ENCODE data around the gene GLI3. TPM values are rescaled to one million over a fixed set of nuclear protein-coding genes. Genes with fewer than 3 reads are reported as not detected.
A peak's percentile ranks its signal among the peaks of the same experiment; 100 is the strongest.

The GLI3 gene
- total RNA-seq, 4 donors from 2014 or later = 23.1 to 41.3 (median 24.6) TPM

- 31% methylated on average over 6 of the region's 6 CpGs for WGBS
- H3K27ac ChIP-seq = peak overlapping the region; percentile 59
- no peaks in the 10 kb centered on the region for H3K9me3 ChIP-seq
- no peaks in the 10 kb centered on the region for H3K27me3 ChIP-seq
- no peak for TF ChIP-seq CTCF (IDR thresholded peaks at IDR 0.05)
- TF ChIP-seq POLR2AphosphoS5 (IDR thresholded peaks at IDR 0.05) = no peak
- no peak for TF ChIP-seq EP300 (IDR thresholded peaks at IDR 0.05)
- no peak for TF ChIP-seq POLR2A (IDR thresholded peaks at IDR 0.05)
- no peaks in the 10 kb centered on the region for H3K36me3 ChIP-seq
- DNase-seq (ENCODE audit: low spot score in 2 of 2) = no peak
- H3K4me3 ChIP-seq = no peak overlapping the region
- peaks cover 46% of the 10 kb centered on the region for H3K4me1 ChIP-seq
These were observed 80.6 kb downstream of the GLI3 start for GRCh38 chr7:42156291-42156865.

DNA sequence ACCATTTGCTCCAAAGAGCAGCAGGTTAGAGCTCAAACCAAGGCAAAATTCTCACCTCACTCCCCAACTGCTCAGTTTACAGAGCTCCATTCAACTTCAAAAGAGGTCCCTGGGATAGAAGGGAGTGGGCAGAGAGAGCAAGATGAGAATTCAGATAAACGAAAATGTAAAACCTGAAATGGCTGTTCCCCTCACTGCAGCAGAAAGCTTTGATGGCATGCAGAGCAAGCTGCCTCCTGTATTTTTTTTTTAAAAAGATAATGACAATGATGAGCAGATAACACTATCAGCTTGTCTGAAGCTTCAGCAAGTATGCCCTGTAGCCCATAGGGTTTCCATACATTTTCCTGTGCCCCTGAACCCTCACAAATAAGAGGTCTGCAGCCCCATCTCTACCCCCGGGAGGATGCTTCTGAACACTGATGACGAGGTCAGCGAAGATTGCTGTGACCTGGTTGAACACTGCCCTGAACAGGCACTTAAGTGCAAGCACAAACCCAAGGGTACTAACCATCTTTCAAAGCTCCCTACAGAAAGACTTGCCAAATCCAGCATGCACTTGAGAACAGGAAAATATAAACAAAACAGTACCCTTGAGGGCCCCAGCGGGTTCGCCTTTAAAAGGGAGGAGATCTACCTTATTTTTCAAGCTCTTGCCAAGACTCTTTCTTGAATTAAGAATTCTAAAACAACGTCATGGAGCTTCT, 81.3 kb downstream of the GLI3 start:
- TF ChIP-seq EP300 (IDR thresholded peaks at IDR 0.05) = no peak
- no peak for TF ChIP-seq CTCF (IDR thresholded peaks at IDR 0.05)
- no peak for TF ChIP-seq POLR2AphosphoS5 (IDR thresholded peaks at IDR 0.05)
- TF ChIP-seq POLR2A (IDR thresholded peaks at IDR 0.05) = no peak
- DNase-seq (ENCODE audit: low spot score in 2 of 2) = no peak
- Histone ChIP-seq H3K4me3 (no peak overlapping the region), H3K9me3 (no peaks in the 10 kb centered on the region), H3K27me3 (no peaks in the 10 kb centered on the region), H3K27ac (peak overlapping the region; percentile 59), H3K4me1 (peaks cover 47% of the 10 kb centered on the region), H3K36me3 (no peaks in the 10 kb centered on the region)
- 48% methylated on average over 7 of the region's 7 CpGs for WGBS

GRCh38 chr7:42154173-42154572, 82.8 kb downstream of the GLI3 start:
- Histone ChIP-seq H3K27me3 (no peaks in the 10 kb centered on the region), H3K4me1 (peaks cover 53% of the 10 kb centered on the region), H3K4me3 (no peak overlapping the region), H3K9me3 (no peaks in the 10 kb centered on the region), H3K36me3 (no peaks in the 10 kb centered on the region), H3K27ac (no peak overlapping the region)
- DNase-seq (ENCODE audit: low spot score in 2 of 2) = no peak
- WGBS = 54% methylated on average over 9 of the region's 9 CpGs
- TF ChIP-seq CTCF (IDR thresholded peaks at IDR 0.05) = no peak
- TF ChIP-seq EP300 (IDR thresholded peaks at IDR 0.05) = no peak
- TF ChIP-seq POLR2AphosphoS5 (IDR thresholded peaks at IDR 0.05) = no peak
- TF ChIP-seq POLR2A (IDR thresholded peaks at IDR 0.05) = no peak

GRCh38 chr7:42152329-42153205, 84.4 kb downstream of the GLI3 start:
- Histone ChIP-seq H3K36me3 (no peaks in the 10 kb centered on the region), H3K9me3 (no peaks in the 10 kb centered on the region), H3K4me1 (peaks cover 61% of the 10 kb centered on the region), H3K4me3 (no peak overlapping the region), H3K27me3 (no peaks in the 10 kb centered on the region), H3K27ac (no peak overlapping the region)
- WGBS = 72% methylated on average over 11 of the region's 11 CpGs
- TF ChIP-seq POLR2A (IDR thresholded peaks at IDR 0.05) (no peak), POLR2AphosphoS5 (IDR thresholded peaks at IDR 0.05) (no peak), EP300 (IDR thresholded peaks at IDR 0.05) (no peak), CTCF (IDR thresholded peaks at IDR 0.05) (no peak)
- DNase-seq (ENCODE audit: low spot score in 2 of 2) = no peak

DNA sequence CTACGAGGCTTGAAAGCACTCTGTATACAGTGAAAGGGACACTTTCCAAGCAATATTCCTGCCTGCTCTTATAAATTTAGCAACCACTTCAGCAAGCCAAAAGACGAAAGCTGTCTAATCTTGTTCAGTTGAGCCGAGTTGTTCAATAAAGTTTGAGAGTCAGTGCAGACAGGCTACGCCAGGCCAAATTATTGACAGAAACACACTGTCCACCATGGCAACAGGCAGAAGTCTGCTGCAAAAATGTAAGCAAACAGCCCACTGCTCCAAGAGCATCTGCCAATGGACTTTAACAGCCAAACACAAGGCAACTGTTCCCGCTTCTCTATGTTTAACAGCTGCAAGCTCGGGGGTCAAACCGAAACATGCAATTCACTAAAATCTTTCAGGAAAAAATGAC, 85.7 kb downstream of the GLI3 start:
- peak overlapping the region; percentile 54 for H3K27ac ChIP-seq
- WGBS = 31% methylated on average over 7 of the region's 7 CpGs
- no peaks in the 10 kb centered on the region for H3K27me3 ChIP-seq
- DNase-seq (ENCODE audit: low spot score in 2 of 2) = no peak
- H3K4me3 ChIP-seq = peak overlapping the region; percentile 22
- H3K36me3 ChIP-seq = no peaks in the 10 kb centered on the region
- H3K9me3 ChIP-seq = no peaks in the 10 kb centered on the region
- TF ChIP-seq EP300 (IDR thresholded peaks at IDR 0.05) (no peak), POLR2A (IDR thresholded peaks at IDR 0.05) (no peak), CTCF (IDR thresholded peaks at IDR 0.05) (no peak), POLR2AphosphoS5 (IDR thresholded peaks at IDR 0.05) (no peak)
- H3K4me1 ChIP-seq = peaks cover 53% of the 10 kb centered on the region

Data from suprapubic skin (tissue), 4 donors.